Immature natural killer cell (primary cell): ENCODE measurements around the gene RPS6KB2. TPM values are rescaled to one million over a fixed set of nuclear protein-coding genes. Genes with fewer than 3 reads are reported as not detected.

ENCODE experiments used
- DNase-seq, 3 donors: peaks; one replicate each; pipeline ENCODE4 v3.0.0; 2022; ENCODE audit warnings: mixed read lengths in 1 of 3
- H3K27ac Mint-ChIP-seq, 6 donors: one replicate each; pipeline ENCODE4 v1.8.0; 2020; ENCODE audit warnings: mixed read lengths in 6 of 6, mild to moderate bottlenecking in 5 of 6, inconsistent platforms in 4 of 6, moderate library complexity in 3 of 6
- H3K27me3 Mint-ChIP-seq, 3 donors: one replicate each; pipeline ENCODE4 v1.8.0; 2020 to 2021; ENCODE audit warnings: low read depth in 3 of 3, mild to moderate bottlenecking in 3 of 3, mixed read lengths in 3 of 3, moderate library complexity in 3 of 3, inconsistent platforms in 1 of 3
- H3K36me3 Mint-ChIP-seq, 3 donors: one replicate each; pipeline ENCODE4 v1.8.0; 2020; ENCODE audit warnings: mixed read lengths in 3 of 3, inconsistent platforms in 2 of 3, mild to moderate bottlenecking in 2 of 3
- H3K4me1 Mint-ChIP-seq, 2 donors: one replicate each; pipeline ENCODE4 v1.8.0; 2020; ENCODE audit warnings: inconsistent platforms in 2 of 2, mild to moderate bottlenecking in 2 of 2, mixed read lengths in 2 of 2, moderate library complexity in 1 of 2
- H3K4me3 Mint-ChIP-seq, 5 donors: one replicate each; pipeline ENCODE4 v1.8.0; 2020; ENCODE audit warnings: mild to moderate bottlenecking in 5 of 5, mixed read lengths in 5 of 5, inconsistent platforms in 3 of 5, moderate library complexity in 3 of 5
- H3K9me3 Mint-ChIP-seq, 6 donors: one replicate each; pipeline ENCODE4 v1.8.0; 2020; ENCODE audit warnings: mild to moderate bottlenecking in 6 of 6, mixed read lengths in 6 of 6, inconsistent platforms in 4 of 6, moderate library complexity in 3 of 6
- polyA plus RNA-seq, 3 donors: library from polyadenylated mRNA; unstranded; fragments of 300-500 nt; fragmentation: Illumina TruSeq; gene quantifications; one replicate each; pipeline ENCODE4 v1.2.3, GENCODE V29; 2021

The RPS6KB2 gene
- polyA plus RNA-seq: 10 to 100 TPM; 71.5 to 96.5 (median 74.9) TPM

GRCh38 chr11:67428052-67429001 lies at the start of gene RPS6KB2:
Gene RPS6KB2 (plus strand): TSS chr11:67428494. CDS start chr11:67428546, 52 bp downstream.
- H3K9me3 Mint-ChIP-seq: no peaks in the 10 kb centered on the region
- DNase-seq: peak; percentile 97 to 98 (median 97)
- peaks cover 5 to 7% (median 7%) of the 10 kb centered on the region in 3 donors for H3K36me3 Mint-ChIP-seq
- H3K27me3 Mint-ChIP-seq: peaks cover 10 to 19% (median 12%) of the 10 kb centered on the region in 3 donors
- peak within 1 kb of the TSS; percentile 95 to 99 (median 99) for H3K4me3 Mint-ChIP-seq
- peak within 1 kb of the TSS; percentile 92 to 98 (median 96) for H3K27ac Mint-ChIP-seq
- peaks cover 48 to 50% of the 10 kb centered on the region in 2 donors for H3K4me1 Mint-ChIP-seq

GRCh38 chr11:67378544-67378943 lies 49.8 kb upstream of the RPS6KB2 start:
- H3K9me3 Mint-ChIP-seq: peaks cover 0 to under 1% (median 0%) of the 10 kb centered on the region in 6 donors
- H3K27me3 Mint-ChIP-seq: peaks cover 3 to 12% (median 9%) of the 10 kb centered on the region in 3 donors
- H3K36me3 Mint-ChIP-seq: no peaks in the 10 kb centered on the region
- H3K27ac Mint-ChIP-seq: no peak overlapping the region
- H3K4me1 Mint-ChIP-seq: peaks cover 29 to 31% of the 10 kb centered on the region in 2 donors
- DNase-seq: no peak
- H3K4me3 Mint-ChIP-seq: no peak overlapping the region

- no peaks in the 10 kb centered on the region for H3K9me3 Mint-ChIP-seq
- no peak for DNase-seq
- H3K27ac Mint-ChIP-seq: no peak overlapping the region
- H3K4me3 Mint-ChIP-seq: no peak overlapping the region
- H3K4me1 Mint-ChIP-seq: peaks cover 23 to 24% of the 10 kb centered on the region in 2 donors
- H3K27me3 Mint-ChIP-seq: peaks cover 2 to 7% (median 6%) of the 10 kb centered on the region in 3 donors
- H3K36me3 Mint-ChIP-seq: no peaks in the 10 kb centered on the region
Observed at GRCh38 chr11:67379061-67380058, 48.9 kb upstream of the RPS6KB2 start.

- H3K9me3 Mint-ChIP-seq: no peaks in the 10 kb centered on the region
- no peak for DNase-seq
- H3K4me3 Mint-ChIP-seq: peak overlapping the region in 3 of 5 donors; percentile 6 to 58 (median 51)
- peaks cover 3 to 4% (median 4%) of the 10 kb centered on the region in 3 donors for H3K27me3 Mint-ChIP-seq
- peaks cover 17 to 19% of the 10 kb centered on the region in 2 donors for H3K4me1 Mint-ChIP-seq
- no peaks in the 10 kb centered on the region for H3K36me3 Mint-ChIP-seq
- peak overlapping the region; percentile 63 to 84 (median 74) for H3K27ac Mint-ChIP-seq
Observed at GRCh38 chr11:67381244-67381972, 46.9 kb upstream of the RPS6KB2 start.

- peak; percentile 80 to 84 (median 82) for DNase-seq
- Mint-ChIP-seq H3K9me3 (no peaks in the 10 kb centered on the region), H3K27ac (peak overlapping the region in 3 of 6 donors; percentile 3 to 88 (median 87)), H3K4me1 (peaks cover 17 to 19% of the 10 kb centered on the region in 2 donors), H3K36me3 (no peaks in the 10 kb centered on the region), H3K4me3 (peak overlapping the region in 2 of 5 donors; percentile 26 to 50), H3K27me3 (peaks cover 2 to 3% (median 2%) of the 10 kb centered on the region in 3 donors)
Observed at GRCh38 chr11:67382276-67383136, 45.8 kb upstream of the RPS6KB2 start.

GRCh38 chr11:67384851-67385366 lies 43.4 kb upstream of the RPS6KB2 start:
- Mint-ChIP-seq H3K4me3 (no peak overlapping the region), H3K4me1 (peaks cover 26 to 30% of the 10 kb centered on the region in 2 donors), H3K9me3 (no peaks in the 10 kb centered on the region), H3K36me3 (no peaks in the 10 kb centered on the region), H3K27me3 (peaks cover 2 to 4% (median 3%) of the 10 kb centered on the region in 3 donors), H3K27ac (no peak overlapping the region)
- no peak for DNase-seq

GRCh38 chr11:67387069-67387468 lies 41.2 kb upstream of the RPS6KB2 start:
- Mint-ChIP-seq H3K4me3 (no peak overlapping the region), H3K27me3 (peaks cover 2 to 10% (median 3%) of the 10 kb centered on the region in 3 donors), H3K27ac (no peak overlapping the region), H3K4me1 (peaks cover 26 to 27% of the 10 kb centered on the region in 2 donors), H3K36me3 (no peaks in the 10 kb centered on the region), H3K9me3 (no peaks in the 10 kb centered on the region)
- no peak for DNase-seq

- no peak for DNase-seq
- Mint-ChIP-seq H3K9me3 (no peaks in the 10 kb centered on the region), H3K4me1 (peaks cover 26 to 27% of the 10 kb centered on the region in 2 donors), H3K27me3 (peaks cover 4 to 12% (median 6%) of the 10 kb centered on the region in 3 donors), H3K36me3 (no peaks in the 10 kb centered on the region), H3K27ac (peak overlapping the region in 1 of 6 donors; percentile 58), H3K4me3 (peak overlapping the region in 1 of 5 donors; percentile 29)
Observed at GRCh38 chr11:67387518-67387917, 40.8 kb upstream of the RPS6KB2 start.

- peaks cover 37 to 38% of the 10 kb centered on the region in 2 donors for H3K4me1 Mint-ChIP-seq
- peaks cover 0 to 3% (median 0%) of the 10 kb centered on the region in 3 donors for H3K36me3 Mint-ChIP-seq
- peak overlapping the region; percentile 73 to 79 (median 77) for H3K4me3 Mint-ChIP-seq
- H3K27me3 Mint-ChIP-seq: peaks cover 4 to 10% (median 6%) of the 10 kb centered on the region in 3 donors
- peak in 2 of 3 donors; percentile 42 to 49 for DNase-seq
- H3K27ac Mint-ChIP-seq: peak overlapping the region; percentile 50 to 87 (median 67)
- no peaks in the 10 kb centered on the region for H3K9me3 Mint-ChIP-seq
Observed at GRCh38 chr11:67389477-67389876, 38.8 kb upstream of the RPS6KB2 start.

GRCh38 chr11:67390947-67391303 lies 37.4 kb upstream of the RPS6KB2 start:
- no peak for DNase-seq
- H3K4me3 Mint-ChIP-seq: peak overlapping the region; percentile 86 to 90 (median 89)
- peak overlapping the region; percentile 66 to 89 (median 87) for H3K27ac Mint-ChIP-seq
- peaks cover 2 to 10% (median 6%) of the 10 kb centered on the region in 3 donors for H3K27me3 Mint-ChIP-seq
- no peaks in the 10 kb centered on the region for H3K9me3 Mint-ChIP-seq
- H3K4me1 Mint-ChIP-seq: peaks cover 37 to 38% of the 10 kb centered on the region in 2 donors
- H3K36me3 Mint-ChIP-seq: peaks cover 0 to 3% (median 0%) of the 10 kb centered on the region in 3 donors

GRCh38 chr11:67391304-67392182 lies 36.8 kb upstream of the RPS6KB2 start, which contains the start of gene RAD9A:
Gene RAD9A (plus strand): TSS chr11:67391986. CDS start chr11:67392045, 59 bp downstream.
- Mint-ChIP-seq H3K4me1 (peaks cover 42% of the 10 kb centered on the region in 2 donors), H3K9me3 (no peaks in the 10 kb centered on the region), H3K27me3 (peaks cover 2 to 10% (median 8%) of the 10 kb centered on the region in 3 donors), H3K4me3 (peak within 1 kb of the TSS; percentile 86 to 90 (median 89)), H3K36me3 (peaks cover 0 to 3% (median 0%) of the 10 kb centered on the region in 3 donors), H3K27ac (peak within 1 kb of the TSS; percentile 75 to 90 (median 87))
- DNase-seq: peak; percentile 88 to 90 (median 90)
